Stimulated activated memory B cell treated with anti-CD40 and anti-IgM and Interleukin-4, amounts not matched to agents 10 μg/mL and 1 μg/mL and 100 μg/mL, for 72 hours (primary cell): ENCODE results near the gene CEP131.

Experiments
- ATAC-seq: fragments of 150-1000 bp; cut with Tn5 transposase; 2 replicates; pipeline ENCODE4 v1.10.0; 2021
- H3K27ac Mint-ChIP-seq: one replicate; pipeline ENCODE4 v1.8.0; 2022; ENCODE audit warnings: mild to moderate bottlenecking, mixed read lengths
- H3K27me3 Mint-ChIP-seq: one replicate; pipeline ENCODE4 v1.8.0; 2022; ENCODE audit warnings: mixed read lengths
- H3K36me3 Mint-ChIP-seq: one replicate; pipeline ENCODE4 v1.8.0; 2022; ENCODE audit warnings: mixed read lengths
- H3K4me1 Mint-ChIP-seq: one replicate; pipeline ENCODE4 v1.8.0; 2022; ENCODE audit warnings: mixed read lengths
- H3K4me3 Mint-ChIP-seq: one replicate; pipeline ENCODE4 v1.8.0; 2022; ENCODE audit warnings: mild to moderate bottlenecking, moderate library complexity, mixed read lengths
- H3K9me3 Mint-ChIP-seq: one replicate; pipeline ENCODE4 v1.8.0; 2022; ENCODE audit warnings: mixed read lengths

CEP131 gene

GRCh38 chr17:81184555-81184954 lies 38.2 kb downstream of the CEP131 start:
- no peak overlapping the region for H3K27ac Mint-ChIP-seq
- H3K36me3 Mint-ChIP-seq, result peaks cover 6% of the 10 kb centered on the region
- no peak for ATAC-seq
- no peak overlapping the region for H3K4me3 Mint-ChIP-seq
- peaks cover 22% of the 10 kb centered on the region for H3K27me3 Mint-ChIP-seq
- H3K4me1 Mint-ChIP-seq, result no peaks in the 10 kb centered on the region
- H3K9me3 Mint-ChIP-seq, result no peaks in the 10 kb centered on the region

DNA sequence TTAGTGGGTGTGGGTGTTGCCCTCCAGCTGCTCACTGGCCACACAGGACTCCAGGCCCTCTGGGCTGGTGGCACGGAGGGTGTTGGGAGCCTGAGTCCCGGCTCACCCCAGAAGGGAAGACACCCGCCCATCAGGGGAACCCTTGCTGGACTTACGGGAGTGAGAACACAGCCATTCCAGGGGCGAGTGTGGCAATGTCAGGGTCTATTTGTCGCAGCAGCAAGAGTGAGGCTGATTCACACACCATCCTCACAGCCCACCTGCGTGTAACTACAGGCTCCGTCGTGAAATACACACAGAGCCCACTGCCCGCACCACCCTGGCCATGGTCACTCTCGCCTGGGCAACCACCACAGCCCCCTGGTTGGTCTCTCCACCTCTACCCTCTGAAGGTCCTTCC lies 39.0 kb downstream of the CEP131 start:
- no peak overlapping the region for H3K27ac Mint-ChIP-seq
- H3K4me3 Mint-ChIP-seq, result no peak overlapping the region
- no peaks in the 10 kb centered on the region for H3K9me3 Mint-ChIP-seq

DNA sequence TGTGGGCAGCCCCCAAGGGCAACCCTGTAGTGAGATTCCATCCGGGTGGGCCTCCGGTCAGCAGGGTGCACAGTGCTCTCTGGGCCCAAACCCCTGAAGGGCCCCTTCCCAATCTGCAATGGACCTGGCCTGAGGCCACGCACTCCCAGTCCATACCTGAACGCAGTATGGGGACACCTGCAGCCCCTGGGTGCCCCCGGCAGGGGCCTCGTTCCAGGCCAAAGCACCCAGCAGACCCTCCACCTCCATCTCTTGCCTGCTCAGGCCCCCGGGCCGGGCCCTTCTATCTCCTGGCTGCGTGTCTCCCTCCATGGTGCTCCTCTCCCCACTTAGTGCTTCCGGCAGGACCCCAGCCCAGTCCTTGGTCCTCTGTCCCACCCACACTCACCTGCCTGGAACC lies 39.4 kb downstream of the CEP131 start:
- H3K27me3 Mint-ChIP-seq, result peaks cover 22% of the 10 kb centered on the region
- no peaks in the 10 kb centered on the region for H3K4me1 Mint-ChIP-seq
- H3K9me3 Mint-ChIP-seq, result no peaks in the 10 kb centered on the region
- no peaks in the 10 kb centered on the region for H3K36me3 Mint-ChIP-seq
- no peak overlapping the region for H3K4me3 Mint-ChIP-seq
- no peak for ATAC-seq
- H3K27ac Mint-ChIP-seq, result no peak overlapping the region

More for the DNA sequence above, 39.0 kb downstream of the CEP131 start:
- Mint-ChIP-seq H3K36me3 (peaks cover 1% of the 10 kb centered on the region), H3K4me1 (no peaks in the 10 kb centered on the region), H3K27me3 (peaks cover 22% of the 10 kb centered on the region)
- ATAC-seq, result no peak

GRCh38 chr17:81182596-81182995 lies 40.2 kb downstream of the CEP131 start:
- H3K4me1 Mint-ChIP-seq, result no peaks in the 10 kb centered on the region
- peaks cover 22% of the 10 kb centered on the region for H3K27me3 Mint-ChIP-seq
- no peak overlapping the region for H3K27ac Mint-ChIP-seq
- H3K36me3 Mint-ChIP-seq, result no peaks in the 10 kb centered on the region
- H3K4me3 Mint-ChIP-seq, result no peak overlapping the region
- no peaks in the 10 kb centered on the region for H3K9me3 Mint-ChIP-seq
- ATAC-seq, result no peak

DNA sequence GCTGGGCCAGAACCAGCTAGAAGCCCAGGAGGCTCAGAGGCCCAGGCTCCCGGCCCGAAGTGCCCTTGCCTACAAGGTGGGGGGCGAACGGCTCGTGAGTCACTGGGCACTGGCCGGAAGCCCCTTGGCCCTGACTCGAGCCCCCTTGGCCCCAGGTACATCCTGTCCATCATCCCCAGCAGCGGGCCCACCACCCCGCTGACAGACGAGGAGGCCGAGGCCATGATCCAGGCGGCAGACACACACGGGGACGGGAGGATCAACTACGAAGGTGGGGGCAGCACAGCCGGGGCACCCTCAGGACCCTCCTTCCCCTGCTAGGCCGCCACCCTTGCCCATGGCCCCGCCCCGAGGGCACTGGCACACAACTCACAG lies 41.0 kb downstream of the CEP131 start:
- no peaks in the 10 kb centered on the region for H3K9me3 Mint-ChIP-seq
- peaks cover 22% of the 10 kb centered on the region for H3K27me3 Mint-ChIP-seq
- H3K27ac Mint-ChIP-seq, result no peak overlapping the region
- H3K4me3 Mint-ChIP-seq, result no peak overlapping the region
- no peak for ATAC-seq
- H3K36me3 Mint-ChIP-seq, result no peaks in the 10 kb centered on the region
- no peaks in the 10 kb centered on the region for H3K4me1 Mint-ChIP-seq

- Mint-ChIP-seq H3K27me3 (peaks cover 22% of the 10 kb centered on the region), H3K27ac (no peak overlapping the region), H3K4me1 (no peaks in the 10 kb centered on the region), H3K4me3 (no peak overlapping the region), H3K36me3 (no peaks in the 10 kb centered on the region), H3K9me3 (no peaks in the 10 kb centered on the region)
- ATAC-seq, result no peak
These were observed 41.6 kb downstream of the CEP131 start for GRCh38 chr17:81180836-81181810.

DNA sequence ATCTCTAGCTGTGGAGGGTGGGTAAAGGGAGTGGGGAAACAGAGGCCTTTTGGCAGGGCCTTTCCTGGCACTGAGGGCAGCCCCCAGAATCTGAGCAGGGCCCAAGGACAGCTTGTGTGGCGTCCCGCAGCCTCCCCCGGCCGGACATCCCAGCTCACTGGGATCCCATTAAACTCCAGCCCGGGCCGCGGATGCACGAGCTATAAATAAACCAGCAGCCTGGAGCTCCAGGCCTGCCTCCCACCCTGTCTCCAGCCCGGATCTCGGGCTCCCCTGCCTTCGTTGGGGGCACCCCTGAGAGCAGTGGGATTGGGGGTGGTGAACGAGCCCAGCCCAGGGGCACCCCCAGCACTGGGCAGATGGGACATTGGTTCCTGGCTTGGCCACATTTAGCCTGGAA lies 42.9 kb downstream of the CEP131 start:
- Mint-ChIP-seq H3K4me1 (no peaks in the 10 kb centered on the region), H3K4me3 (no peak overlapping the region), H3K36me3 (peaks cover 4% of the 10 kb centered on the region), H3K27ac (no peak overlapping the region), H3K27me3 (peaks cover 22% of the 10 kb centered on the region), H3K9me3 (peaks cover 6% of the 10 kb centered on the region)
- no peak for ATAC-seq

GRCh38 chr17:81179220-81179619 lies 43.5 kb downstream of the CEP131 start:
- no peak overlapping the region for H3K27ac Mint-ChIP-seq
- no peaks in the 10 kb centered on the region for H3K4me1 Mint-ChIP-seq
- ATAC-seq, result no peak
- H3K4me3 Mint-ChIP-seq, result no peak overlapping the region
- H3K9me3 Mint-ChIP-seq, result peaks cover 6% of the 10 kb centered on the region
- peaks cover 18% of the 10 kb centered on the region for H3K27me3 Mint-ChIP-seq
- peaks cover 4% of the 10 kb centered on the region for H3K36me3 Mint-ChIP-seq

DNA sequence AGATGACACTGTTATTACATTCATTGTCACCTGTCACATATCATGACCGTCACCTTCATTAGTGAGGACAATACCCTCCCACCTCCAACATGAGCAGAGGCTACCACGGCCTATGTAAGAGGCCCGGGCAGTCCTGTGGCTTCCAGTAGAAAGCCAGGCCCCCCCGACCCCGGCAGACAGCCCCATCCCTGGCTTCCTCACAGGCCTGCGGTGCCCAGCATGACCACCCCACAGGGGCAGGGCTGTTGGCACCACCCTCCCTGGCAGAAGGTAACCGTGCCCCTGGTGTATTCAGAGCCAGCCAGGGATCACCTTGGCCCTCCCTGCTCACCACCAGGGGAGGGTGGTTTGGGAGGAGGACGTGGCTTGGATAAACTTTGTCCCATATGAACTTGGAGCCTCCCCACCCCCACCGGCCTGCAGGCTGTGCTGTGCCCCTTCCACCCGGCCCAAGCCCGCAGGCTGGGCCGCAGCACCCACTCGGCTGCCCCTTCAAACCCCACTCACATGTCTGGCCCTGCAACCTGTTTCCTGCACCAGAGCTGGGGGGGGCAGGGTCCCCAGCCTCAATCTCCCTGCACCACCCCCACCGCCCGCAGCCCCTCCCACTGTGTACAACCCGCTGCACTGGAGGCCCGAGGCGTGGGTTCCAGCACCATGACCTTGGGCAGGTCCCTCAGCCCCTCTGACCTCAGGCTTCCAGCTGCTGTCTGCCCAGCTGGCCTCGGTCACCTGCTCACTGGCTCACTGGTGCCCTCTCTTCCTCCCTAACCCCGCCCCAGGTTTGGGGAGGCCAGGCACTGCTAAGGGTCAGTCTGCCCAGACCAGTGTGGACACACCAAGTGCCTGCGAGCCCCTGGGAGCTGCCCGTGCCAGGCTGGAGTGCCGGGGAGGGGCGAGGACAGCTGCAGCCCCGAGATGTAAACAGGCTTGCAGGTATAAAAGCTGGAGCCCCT lies 44.4 kb downstream of the CEP131 start:
- peaks cover 4% of the 10 kb centered on the region for H3K36me3 Mint-ChIP-seq
- ATAC-seq, result peak; percentile 37
- peaks cover 10% of the 10 kb centered on the region for H3K27me3 Mint-ChIP-seq
- no peak overlapping the region for H3K27ac Mint-ChIP-seq
- no peak overlapping the region for H3K4me3 Mint-ChIP-seq
- no peaks in the 10 kb centered on the region for H3K4me1 Mint-ChIP-seq
- peaks cover 6% of the 10 kb centered on the region for H3K9me3 Mint-ChIP-seq

DNA sequence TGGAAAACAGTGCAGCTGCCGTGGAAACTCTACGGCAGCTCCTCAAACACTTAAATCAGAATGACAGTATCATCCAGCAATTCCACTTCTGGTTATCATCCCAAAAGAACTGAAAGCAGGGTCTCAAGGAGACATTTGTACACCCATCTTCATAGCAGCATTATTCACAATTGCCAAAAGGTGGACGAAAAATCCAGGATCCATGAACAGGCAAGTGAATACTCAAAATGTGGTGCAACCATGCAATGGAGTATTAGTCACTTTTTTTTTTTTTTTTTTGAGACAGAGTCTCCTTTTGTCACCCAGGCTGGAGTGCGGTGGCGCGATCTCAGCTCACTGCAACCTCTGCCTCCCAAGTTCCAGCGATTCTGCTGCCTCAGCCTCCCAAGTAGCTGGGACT lies 46.1 kb downstream of the CEP131 start:
- Mint-ChIP-seq H3K27me3 (no peaks in the 10 kb centered on the region), H3K4me1 (no peaks in the 10 kb centered on the region), H3K9me3 (peaks cover 6% of the 10 kb centered on the region), H3K27ac (no peak overlapping the region), H3K36me3 (peaks cover 4% of the 10 kb centered on the region), H3K4me3 (no peak overlapping the region)
- no peak for ATAC-seq

- Mint-ChIP-seq H3K36me3 (peaks cover 4% of the 10 kb centered on the region), H3K4me1 (no peaks in the 10 kb centered on the region), H3K27me3 (no peaks in the 10 kb centered on the region), H3K4me3 (no peak overlapping the region), H3K9me3 (peaks cover 6% of the 10 kb centered on the region), H3K27ac (no peak overlapping the region)
- ATAC-seq, result no peak
These were observed 49.0 kb downstream of the CEP131 start for GRCh38 chr17:81173762-81174155.

DNA sequence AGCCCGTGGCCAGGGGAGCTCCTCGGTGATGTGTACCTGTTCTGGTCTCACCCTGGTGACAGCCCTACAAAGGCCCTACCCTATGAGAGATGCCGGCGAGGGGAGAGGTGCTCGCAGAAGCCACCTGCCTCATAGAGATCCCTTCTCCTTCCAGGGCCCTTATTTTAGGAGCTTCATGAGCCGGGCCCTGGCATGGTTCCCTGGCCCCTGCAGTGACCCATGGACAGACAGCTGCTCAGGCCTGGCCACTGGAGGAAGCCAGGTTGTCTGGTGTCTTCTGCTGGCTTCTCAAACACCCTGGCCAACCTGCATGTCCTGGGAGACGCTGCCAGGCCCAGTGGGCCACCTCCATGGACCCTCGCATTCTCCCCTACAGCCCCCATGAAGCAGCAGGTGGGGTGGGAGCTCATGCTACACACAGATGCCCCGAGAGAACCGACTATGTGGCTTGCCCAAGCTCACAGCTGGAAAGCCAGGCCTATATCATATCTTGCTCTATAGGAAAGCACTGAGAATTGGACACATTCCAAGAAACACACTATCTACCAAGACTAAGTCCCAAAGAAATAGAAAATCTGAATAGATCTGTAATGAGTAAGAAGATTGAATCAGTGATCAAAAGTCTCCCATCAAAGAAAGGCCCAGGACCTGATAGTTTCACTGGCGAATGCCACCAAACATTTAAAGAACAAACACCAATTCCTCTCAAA lies 49.6 kb downstream of the CEP131 start:
- peaks cover 4% of the 10 kb centered on the region for H3K36me3 Mint-ChIP-seq

GRCh38 chr17:81171941-81172340 lies 50.8 kb downstream of the CEP131 start:
- Mint-ChIP-seq H3K4me3 (no peak overlapping the region), H3K4me1 (no peaks in the 10 kb centered on the region), H3K27ac (no peak overlapping the region), H3K27me3 (peaks cover 7% of the 10 kb centered on the region), H3K36me3 (peaks cover 4% of the 10 kb centered on the region), H3K9me3 (peaks cover 6% of the 10 kb centered on the region)
- ATAC-seq, result no peak

More for the DNA sequence above, 49.6 kb downstream of the CEP131 start:
- peaks cover 6% of the 10 kb centered on the region for H3K9me3 Mint-ChIP-seq
- H3K27me3 Mint-ChIP-seq, result no peaks in the 10 kb centered on the region
- no peak overlapping the region for H3K4me3 Mint-ChIP-seq
- no peaks in the 10 kb centered on the region for H3K4me1 Mint-ChIP-seq
- H3K27ac Mint-ChIP-seq, result no peak overlapping the region
- no peak for ATAC-seq

DNA sequence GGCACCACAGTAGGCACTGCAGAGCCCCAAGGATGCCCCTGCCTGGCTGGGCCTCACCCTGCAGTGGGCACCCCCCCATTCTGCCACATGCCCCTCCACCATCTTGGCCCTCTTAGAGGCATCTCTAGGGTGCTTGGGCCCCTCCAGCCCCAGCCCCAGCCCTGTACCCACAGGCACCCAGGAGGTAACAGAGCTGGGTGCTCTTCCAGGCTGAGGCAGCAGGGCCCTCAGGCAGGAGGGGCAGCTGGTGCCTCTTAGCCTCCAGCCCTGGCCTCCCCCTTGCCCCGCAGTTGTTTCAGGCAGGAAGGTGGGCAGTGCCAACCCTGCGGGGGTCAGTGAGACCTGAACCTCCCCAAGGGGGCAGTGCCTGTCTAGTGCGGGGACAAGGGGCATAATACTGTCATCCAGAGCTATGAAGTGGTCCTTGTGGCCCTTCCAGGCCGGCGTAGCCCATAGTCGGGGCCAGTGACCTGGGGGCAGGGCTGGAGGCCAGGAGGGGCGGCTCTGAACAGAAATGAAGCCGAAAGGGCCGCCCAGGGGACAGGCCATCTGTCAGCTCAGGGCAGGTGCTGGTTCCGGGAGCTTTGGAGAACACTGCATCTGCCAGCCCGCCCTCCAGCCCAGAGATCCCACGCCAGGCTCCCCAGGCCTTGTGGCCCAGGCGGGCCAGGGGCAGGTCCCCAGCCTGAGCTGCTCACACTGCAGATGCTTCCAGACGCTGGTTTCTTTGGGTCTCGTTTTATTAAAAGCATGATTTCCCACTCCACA lies 51.9 kb downstream of the CEP131 start:
- Mint-ChIP-seq H3K9me3 (peaks cover 6% of the 10 kb centered on the region), H3K36me3 (peaks cover 4% of the 10 kb centered on the region), H3K4me3 (no peak overlapping the region), H3K27ac (no peak overlapping the region), H3K27me3 (peaks cover 9% of the 10 kb centered on the region), H3K4me1 (no peaks in the 10 kb centered on the region)
- ATAC-seq, result no peak
